ENCODE results near the gene FGF14.

Gene FGF14

DNA sequence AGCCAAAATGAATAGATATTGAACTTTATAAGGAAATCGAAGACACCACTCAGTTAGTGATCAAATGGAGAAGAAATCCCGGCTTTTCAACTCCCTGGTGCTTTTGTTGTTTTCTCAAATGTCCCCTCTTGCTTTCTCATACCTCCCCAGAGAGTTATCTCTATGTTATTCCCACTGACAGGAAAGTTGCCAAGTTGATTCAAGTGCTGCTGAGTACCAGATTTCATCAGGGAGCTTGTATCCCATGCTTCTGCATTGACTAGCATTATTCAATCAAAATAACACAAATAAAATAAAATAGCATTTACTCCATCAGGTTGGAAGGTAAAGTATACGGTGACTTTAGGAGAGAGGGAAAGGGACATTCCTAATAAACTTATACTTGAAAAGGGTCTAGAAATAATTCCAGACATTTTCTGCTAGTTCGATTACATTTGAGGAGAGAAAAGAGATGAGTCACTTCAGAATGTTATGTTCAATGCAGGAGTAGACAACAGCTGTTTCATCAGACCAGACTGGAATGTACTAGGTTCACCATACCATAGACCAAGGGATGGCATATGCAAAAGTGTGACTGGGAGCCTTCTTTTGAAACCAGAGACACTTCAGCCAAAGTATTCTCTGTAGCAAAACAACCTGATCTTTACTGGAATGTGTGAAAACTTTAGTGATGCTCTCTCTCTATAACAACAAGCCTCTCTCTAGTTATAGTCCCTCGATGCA, 397.8 kb downstream of the FGF14 start:
- Mint-ChIP-seq H3K27ac (no peak overlapping the region), H3K9me3 (no peaks in the 10 kb centered on the region), H3K4me3 (no peak overlapping the region), H3K4me1 (ENCODE audit: low read depth) (no peaks in the 10 kb centered on the region), H3K36me3 (ENCODE audit: low read depth) (no peaks in the 10 kb centered on the region), H3K27me3 (peaks cover 2% of the 10 kb centered on the region)
- DNase-seq: no peak

GRCh38 chr13:102002287-102002686, 399.6 kb downstream of the FGF14 start:
- DNase-seq: no peak
- Mint-ChIP-seq H3K9me3 (no peaks in the 10 kb centered on the region), H3K27me3 (peaks cover 2% of the 10 kb centered on the region), H3K27ac (no peak overlapping the region), H3K4me3 (no peak overlapping the region), H3K4me1 (ENCODE audit: low read depth) (no peaks in the 10 kb centered on the region), H3K36me3 (ENCODE audit: low read depth) (no peaks in the 10 kb centered on the region)

DNA sequence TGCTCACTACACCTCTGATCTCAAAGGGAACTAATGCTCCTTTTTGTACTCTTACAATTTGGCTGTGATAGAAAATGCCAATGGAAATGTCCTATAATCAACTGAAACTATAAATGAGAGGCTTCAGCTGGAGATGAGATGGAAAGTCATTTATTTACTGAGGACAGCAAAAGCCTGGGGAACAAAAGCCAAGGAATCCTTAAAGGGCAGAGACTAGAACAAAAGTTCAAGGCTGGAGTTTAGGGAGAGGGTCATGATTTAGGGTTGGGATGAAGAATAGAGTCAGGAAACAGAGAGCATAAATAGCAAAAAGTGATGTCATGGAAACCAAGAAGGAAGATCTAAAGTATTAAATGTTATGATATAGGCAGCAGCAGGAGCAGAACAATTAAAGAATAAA, 401.1 kb downstream of the FGF14 start:
- Mint-ChIP-seq H3K4me3 (no peak overlapping the region), H3K4me1 (ENCODE audit: low read depth) (no peaks in the 10 kb centered on the region), H3K27me3 (peaks cover 2% of the 10 kb centered on the region), H3K27ac (no peak overlapping the region), H3K36me3 (ENCODE audit: low read depth) (no peaks in the 10 kb centered on the region), H3K9me3 (no peaks in the 10 kb centered on the region)
- DNase-seq: no peak

DNA sequence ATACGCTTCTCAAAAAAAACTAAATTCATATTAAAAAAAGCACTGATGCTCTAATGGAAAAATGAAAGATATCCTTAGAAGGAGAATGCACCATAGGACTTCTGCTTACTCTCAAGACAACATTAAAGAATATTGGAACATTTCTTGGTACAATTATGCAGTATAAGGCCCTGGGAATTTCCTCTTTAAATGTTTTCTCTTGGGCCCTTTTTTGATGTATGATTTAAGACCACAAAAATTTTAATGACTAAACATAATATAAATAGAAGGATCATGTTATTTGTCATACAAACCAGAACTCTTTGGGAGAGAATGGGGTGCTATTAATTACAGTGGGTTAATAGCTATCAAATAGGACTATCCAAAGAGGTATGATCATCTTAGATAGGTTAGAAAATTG, 403.7 kb downstream of the FGF14 start:
- H3K27ac Mint-ChIP-seq: no peak overlapping the region
- no peak for DNase-seq
- peaks cover 2% of the 10 kb centered on the region for H3K27me3 Mint-ChIP-seq
- no peaks in the 10 kb centered on the region for H3K4me1 Mint-ChIP-seq (ENCODE audit: low read depth)
- no peaks in the 10 kb centered on the region for H3K9me3 Mint-ChIP-seq
- H3K36me3 Mint-ChIP-seq (ENCODE audit: low read depth): no peaks in the 10 kb centered on the region
- H3K4me3 Mint-ChIP-seq: no peak overlapping the region

DNA sequence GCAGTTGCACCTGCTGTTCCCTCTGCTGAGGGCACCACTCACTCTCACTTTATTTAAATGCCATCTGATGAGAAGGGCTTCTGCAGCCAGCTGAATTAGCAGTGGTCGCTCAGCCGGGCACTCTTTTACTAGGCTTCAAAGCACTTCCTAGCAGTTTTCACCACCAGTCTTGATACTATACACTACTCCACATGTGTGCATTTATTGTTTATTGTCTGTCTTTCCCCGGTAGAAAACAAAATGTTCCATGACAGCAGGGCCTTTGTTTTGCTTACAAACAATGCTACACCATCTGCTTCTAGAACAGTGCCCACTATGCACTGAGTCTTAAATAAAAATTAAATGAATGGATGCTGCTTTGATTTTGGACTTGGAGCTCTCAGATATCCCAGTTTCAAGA, 404.9 kb downstream of the FGF14 start:
- no peak overlapping the region for H3K4me3 Mint-ChIP-seq
- no peak for DNase-seq
- no peaks in the 10 kb centered on the region for H3K9me3 Mint-ChIP-seq
- H3K4me1 Mint-ChIP-seq (ENCODE audit: low read depth): no peaks in the 10 kb centered on the region
- peaks cover 2% of the 10 kb centered on the region for H3K27me3 Mint-ChIP-seq
- H3K27ac Mint-ChIP-seq: no peak overlapping the region
- no peaks in the 10 kb centered on the region for H3K36me3 Mint-ChIP-seq (ENCODE audit: low read depth)

DNA sequence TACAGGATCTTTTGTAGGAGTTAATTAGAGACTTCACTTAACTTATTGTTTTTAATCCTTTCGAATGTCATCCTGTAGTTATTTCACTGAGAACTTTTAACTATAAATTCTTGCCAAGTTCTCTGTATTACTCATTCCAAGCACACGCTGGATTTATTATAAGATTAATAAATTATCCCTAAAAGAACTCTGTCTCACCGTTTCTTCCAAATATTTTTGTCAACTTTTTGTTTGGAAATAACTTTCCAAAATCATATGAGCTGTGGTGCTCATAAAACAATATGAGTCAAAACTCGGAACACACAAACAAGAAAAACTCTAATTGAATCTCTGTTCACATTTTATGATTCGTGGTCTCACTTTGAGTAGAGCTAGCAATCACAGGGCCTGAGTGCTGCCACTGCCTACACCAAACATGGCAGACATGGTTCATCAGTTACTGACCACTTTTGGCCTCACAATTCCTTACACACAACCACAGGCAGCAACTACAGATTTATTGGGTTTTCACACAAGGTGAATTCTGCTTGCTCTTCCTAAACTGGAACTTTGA, 412.0 kb downstream of the FGF14 start:
- Mint-ChIP-seq H3K27ac (no peak overlapping the region), H3K9me3 (peaks cover 4% of the 10 kb centered on the region), H3K36me3 (ENCODE audit: low read depth) (no peaks in the 10 kb centered on the region), H3K27me3 (no peaks in the 10 kb centered on the region), H3K4me3 (no peak overlapping the region), H3K4me1 (ENCODE audit: low read depth) (no peaks in the 10 kb centered on the region)
- no peak for DNase-seq

- no peaks in the 10 kb centered on the region for H3K27me3 Mint-ChIP-seq
- no peaks in the 10 kb centered on the region for H3K4me1 Mint-ChIP-seq (ENCODE audit: low read depth)
- H3K4me3 Mint-ChIP-seq: no peak overlapping the region
- DNase-seq: no peak
- H3K9me3 Mint-ChIP-seq: peaks cover 4% of the 10 kb centered on the region
- no peak overlapping the region for H3K27ac Mint-ChIP-seq
- H3K36me3 Mint-ChIP-seq (ENCODE audit: low read depth): no peaks in the 10 kb centered on the region
Measured at GRCh38 chr13:101988140-101988539, 413.7 kb downstream of the FGF14 start.

GRCh38 chr13:101986316-101986715, 415.5 kb downstream of the FGF14 start:
- H3K27me3 Mint-ChIP-seq: no peaks in the 10 kb centered on the region
- H3K4me3 Mint-ChIP-seq: no peak overlapping the region
- peaks cover 4% of the 10 kb centered on the region for H3K9me3 Mint-ChIP-seq
- H3K36me3 Mint-ChIP-seq (ENCODE audit: low read depth): no peaks in the 10 kb centered on the region
- no peak for DNase-seq
- H3K27ac Mint-ChIP-seq: no peak overlapping the region
- no peaks in the 10 kb centered on the region for H3K4me1 Mint-ChIP-seq (ENCODE audit: low read depth)

DNA sequence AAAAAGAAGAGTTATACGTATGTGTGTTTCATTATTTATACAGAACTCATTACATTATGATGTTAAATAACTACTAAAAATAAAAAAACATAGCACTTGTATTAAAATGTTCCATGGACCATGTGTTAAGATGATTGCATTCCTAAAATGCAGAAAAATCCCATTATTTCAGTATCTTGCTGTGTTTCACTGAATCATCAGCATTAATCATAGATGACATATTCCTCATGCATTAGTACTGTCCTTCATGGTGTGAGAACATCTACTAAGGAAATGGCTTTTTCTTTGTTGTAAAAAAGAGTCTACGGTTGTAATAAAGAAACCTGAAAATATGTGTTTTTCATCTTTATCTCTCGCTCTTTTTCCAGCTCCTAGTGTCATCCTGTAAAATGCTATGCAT, 416.5 kb downstream of the FGF14 start:
- H3K36me3 Mint-ChIP-seq (ENCODE audit: low read depth): no peaks in the 10 kb centered on the region
- no peak overlapping the region for H3K4me3 Mint-ChIP-seq
- no peak for DNase-seq
- H3K27me3 Mint-ChIP-seq: peaks cover 2% of the 10 kb centered on the region
- peaks cover 4% of the 10 kb centered on the region for H3K9me3 Mint-ChIP-seq
- H3K27ac Mint-ChIP-seq: no peak overlapping the region
- H3K4me1 Mint-ChIP-seq (ENCODE audit: low read depth): no peaks in the 10 kb centered on the region

DNA sequence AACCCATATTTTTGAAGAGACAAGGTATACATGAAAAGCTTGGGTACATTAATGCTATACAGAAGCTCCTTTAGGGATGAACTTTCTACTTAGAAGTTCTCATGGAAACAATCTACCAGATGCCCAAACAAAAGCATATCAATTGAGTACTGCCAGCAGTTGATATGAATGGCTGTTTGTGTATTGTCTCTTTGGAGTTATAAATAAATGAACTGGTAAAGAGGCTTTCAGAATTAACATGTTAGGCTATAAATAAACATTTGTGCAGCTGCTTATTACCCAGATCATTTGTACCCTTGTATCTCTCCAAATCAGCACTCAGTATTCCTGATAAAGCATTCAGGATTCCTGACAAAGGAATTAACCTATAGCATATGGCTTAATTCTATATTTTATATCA, 418.9 kb downstream of the FGF14 start:
- Mint-ChIP-seq H3K27ac (no peak overlapping the region), H3K4me3 (no peak overlapping the region), H3K36me3 (ENCODE audit: low read depth) (no peaks in the 10 kb centered on the region), H3K9me3 (no peaks in the 10 kb centered on the region), H3K4me1 (ENCODE audit: low read depth) (no peaks in the 10 kb centered on the region), H3K27me3 (peaks cover 2% of the 10 kb centered on the region)
- DNase-seq: no peak

- H3K9me3 Mint-ChIP-seq: no peaks in the 10 kb centered on the region
- H3K4me1 Mint-ChIP-seq (ENCODE audit: low read depth): no peaks in the 10 kb centered on the region
- no peak overlapping the region for H3K27ac Mint-ChIP-seq
- no peaks in the 10 kb centered on the region for H3K36me3 Mint-ChIP-seq (ENCODE audit: low read depth)
- no peak for DNase-seq
- no peak overlapping the region for H3K4me3 Mint-ChIP-seq
- peaks cover 2% of the 10 kb centered on the region for H3K27me3 Mint-ChIP-seq
Measured at GRCh38 chr13:101979825-101980224, 422.0 kb downstream of the FGF14 start.

DNA sequence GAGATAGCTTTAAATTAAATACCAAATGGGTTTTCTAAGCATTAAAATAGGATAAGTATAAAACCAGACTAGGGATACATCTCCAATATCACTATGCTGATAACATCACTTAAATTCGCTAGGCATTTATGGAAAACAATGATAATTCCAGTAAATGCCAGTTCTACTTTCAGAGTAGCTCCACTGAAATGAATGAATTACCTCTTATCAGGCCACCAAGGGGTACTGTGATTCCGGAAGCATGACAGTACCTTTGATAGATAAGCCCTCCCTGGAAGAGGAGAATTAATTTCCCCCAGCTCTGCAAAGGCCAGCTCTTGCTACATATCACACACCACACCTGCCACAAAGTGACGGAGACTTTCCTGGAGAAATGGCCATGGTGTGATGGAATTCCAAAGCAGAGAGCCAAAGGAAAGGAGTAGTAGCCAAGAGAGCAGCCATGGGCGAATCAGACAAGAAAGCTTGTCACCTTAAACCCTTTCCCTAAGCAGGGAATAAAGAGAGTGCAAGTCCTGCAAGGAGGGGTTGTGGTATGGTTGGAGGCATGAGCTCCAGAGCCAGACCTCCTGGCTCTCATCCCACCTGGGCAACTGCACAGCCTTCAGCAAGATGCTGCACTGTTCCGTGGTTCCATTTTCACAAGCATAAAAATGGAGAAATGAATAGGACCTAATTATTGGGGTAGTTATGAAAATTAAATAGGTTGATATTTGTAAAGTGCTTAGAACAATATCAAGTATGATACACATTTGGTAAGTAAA, 423.1 kb downstream of the FGF14 start:
- Mint-ChIP-seq H3K36me3 (ENCODE audit: low read depth) (no peaks in the 10 kb centered on the region), H3K27ac (no peak overlapping the region), H3K4me3 (no peak overlapping the region), H3K27me3 (peaks cover 2% of the 10 kb centered on the region), H3K9me3 (no peaks in the 10 kb centered on the region), H3K4me1 (ENCODE audit: low read depth) (no peaks in the 10 kb centered on the region)
- DNase-seq: no peak

- Mint-ChIP-seq H3K27me3 (peaks cover 2% of the 10 kb centered on the region), H3K27ac (no peak overlapping the region), H3K36me3 (ENCODE audit: low read depth) (no peaks in the 10 kb centered on the region), H3K4me3 (no peak overlapping the region), H3K4me1 (ENCODE audit: low read depth) (no peaks in the 10 kb centered on the region), H3K9me3 (no peaks in the 10 kb centered on the region)
- no peak for DNase-seq
Measured at GRCh38 chr13:101977475-101977874, 424.4 kb downstream of the FGF14 start.

DNA sequence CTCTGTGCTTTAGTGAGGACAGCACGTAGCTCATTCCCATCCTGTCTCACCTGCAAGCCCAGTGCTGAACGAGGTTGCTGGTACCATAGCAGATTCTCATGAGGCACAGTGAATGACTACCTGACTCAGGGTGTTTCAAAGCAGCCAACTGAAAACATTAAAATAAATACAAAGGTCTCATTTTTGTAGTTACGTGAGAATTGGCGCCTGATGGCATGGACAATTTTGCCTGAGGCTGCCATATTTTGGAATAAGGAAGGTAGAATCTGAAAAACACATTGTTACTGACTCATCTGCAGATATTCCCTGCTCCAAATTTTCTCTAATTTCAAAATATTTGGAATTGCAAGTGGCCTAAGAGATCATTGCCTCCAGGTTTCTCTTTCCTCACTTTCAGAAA, 429.7 kb downstream of the FGF14 start:
- no peaks in the 10 kb centered on the region for H3K9me3 Mint-ChIP-seq
- no peak overlapping the region for H3K4me3 Mint-ChIP-seq
- no peaks in the 10 kb centered on the region for H3K4me1 Mint-ChIP-seq (ENCODE audit: low read depth)
- no peak overlapping the region for H3K27ac Mint-ChIP-seq
- DNase-seq: no peak
- no peaks in the 10 kb centered on the region for H3K36me3 Mint-ChIP-seq (ENCODE audit: low read depth)
- no peaks in the 10 kb centered on the region for H3K27me3 Mint-ChIP-seq

DNA sequence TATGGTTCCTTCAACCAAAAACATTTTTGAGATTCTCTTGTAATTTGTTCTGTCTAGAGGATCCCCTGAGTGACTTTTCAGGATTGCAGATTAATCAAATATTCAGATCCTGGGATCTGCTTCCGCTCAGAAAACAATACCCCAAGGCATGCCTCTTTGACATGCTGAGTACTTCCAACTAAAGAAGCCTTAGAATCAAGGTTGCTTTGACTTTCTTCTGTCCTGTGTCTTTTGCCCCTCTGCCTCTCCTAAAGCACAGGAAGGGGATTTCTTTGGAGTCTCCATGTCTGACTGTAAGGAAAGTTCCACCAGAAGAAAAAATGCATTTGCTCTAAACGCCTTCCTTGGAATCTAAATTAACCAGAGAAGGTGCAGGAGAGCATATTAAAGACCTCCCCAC, 431.5 kb downstream of the FGF14 start:
- H3K9me3 Mint-ChIP-seq: no peaks in the 10 kb centered on the region
- no peak overlapping the region for H3K4me3 Mint-ChIP-seq
- H3K4me1 Mint-ChIP-seq (ENCODE audit: low read depth): no peaks in the 10 kb centered on the region
- DNase-seq: no peak
- H3K27me3 Mint-ChIP-seq: no peaks in the 10 kb centered on the region
- H3K27ac Mint-ChIP-seq: no peak overlapping the region
- no peaks in the 10 kb centered on the region for H3K36me3 Mint-ChIP-seq (ENCODE audit: low read depth)

All from activated T-cell treated with anti-CD3 and anti-CD28 coated beads, Interleukin-2, amount 50 U/mL, for 24 hours (primary cell).